ENCODE data around the gene MGMT. TPM values are rescaled to one million over a fixed set of nuclear protein-coding genes. Genes with fewer than 3 reads are reported as not detected.

MGMT gene
- polyA plus RNA-seq, 3 donors, result 9.5 to 23.5 (median 17.5) TPM

- DNase-seq, result no peak
- Histone ChIP-seq H3K36me3 (replicated peaks in 1 of 2; ENCODE audit: control insufficient read depth in 1 of 2, insufficient read depth in 2 of 2, low read length in 2 of 2) (no peaks in the 10 kb centered on the region), H3K4me2 (replicated peaks; ENCODE audit: extremely low read depth, low read length, poor library complexity, severe bottlenecking) (no peak overlapping the region), H2AFZ (ENCODE audit: insufficient read depth, low read depth, low read length, poor library complexity, severe bottlenecking) (no peak overlapping the region), H3K9ac (ENCODE audit: insufficient read depth, low read length, poor library complexity, severe bottlenecking) (no peak overlapping the region), H3K4me1 (ENCODE audit: control insufficient read depth in 1 of 2, insufficient read depth in 2 of 2, low read length in 2 of 2) (no peaks in the 10 kb centered on the region), H3K4me3 (replicated peaks in 1 of 3; ENCODE audit: low read depth in 2 of 3, low read length in 3 of 3) (no peak overlapping the region), H3K9me3 (replicated peaks in 1 of 2; ENCODE audit: control insufficient read depth in 1 of 2, insufficient read depth in 1 of 2, low read length in 2 of 2) (peaks cover 8 to 34% of the 10 kb centered on the region in 2 donors), H3K27ac (ENCODE audit: low read depth in 1 of 2, low read length in 2 of 2) (no peak overlapping the region), H4K20me1 (ENCODE audit: insufficient read depth, low read length) (no peaks in the 10 kb centered on the region), H3K79me2 (ENCODE audit: insufficient read depth, low read length) (no peaks in the 10 kb centered on the region), H3K27me3 (ENCODE audit: control insufficient read depth in 2 of 2, insufficient read depth in 2 of 2, low read length in 2 of 2) (no peaks in the 10 kb centered on the region)
- intact Hi-C loops (cut with micrococcal nuclease), result no loop called here
- H3K27me3 Mint-ChIP-seq (ENCODE audit: low read depth in 3 of 3), result peaks cover 0 to 6% (median 4%) of the 10 kb centered on the region in 3 donors
- H3K9me3 Mint-ChIP-seq, result peaks cover 2 to 30% (median 22%) of the 10 kb centered on the region in 7 donors
- TF ChIP-seq CTCF (IDR thresholded peaks at IDR 0.05), result no peak
- WGBS (ENCODE audit: insufficient coverage), result 76% methylated on average over 7 of the region's 7 CpGs
- no peaks in the 10 kb centered on the region for H3K36me3 Mint-ChIP-seq
- H3K4me1 Mint-ChIP-seq, result no peaks in the 10 kb centered on the region
- no peak overlapping the region for H3K27ac Mint-ChIP-seq
- H3K4me3 Mint-ChIP-seq, result no peak overlapping the region
Observed at GRCh38 chr10:129792141-129792540, 325.1 kb downstream of the MGMT start.

DNA sequence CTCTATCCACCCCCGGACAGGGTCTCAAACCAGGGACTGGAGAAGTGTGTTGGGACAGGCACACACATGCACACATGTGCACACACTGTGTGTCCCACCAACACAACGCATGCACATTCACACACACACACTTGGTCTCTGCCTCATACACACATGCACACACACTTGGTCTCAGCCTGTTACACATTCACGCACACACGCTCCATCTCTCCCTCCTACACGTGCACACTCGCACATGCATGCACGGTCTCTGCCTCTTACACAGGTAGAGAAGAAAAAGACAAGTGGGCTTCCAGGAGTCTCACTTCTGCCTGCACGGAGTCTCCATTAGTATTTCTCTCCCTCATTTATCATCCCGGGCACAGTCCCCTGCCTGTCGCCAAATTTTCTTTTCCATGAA lies 325.8 kb downstream of the MGMT start:
- Mint-ChIP-seq H3K4me3 (no peak overlapping the region), H3K9me3 (peaks cover 2 to 28% (median 18%) of the 10 kb centered on the region in 7 donors), H3K27ac (no peak overlapping the region), H3K27me3 (ENCODE audit: low read depth in 3 of 3) (peaks cover 0 to 7% (median 4%) of the 10 kb centered on the region in 3 donors), H3K36me3 (no peaks in the 10 kb centered on the region), H3K4me1 (no peaks in the 10 kb centered on the region)
- H3K36me3 ChIP-seq (replicated peaks in 1 of 2; ENCODE audit: control insufficient read depth in 1 of 2, insufficient read depth in 2 of 2, low read length in 2 of 2), result no peaks in the 10 kb centered on the region
- H3K27me3 ChIP-seq (ENCODE audit: control insufficient read depth in 2 of 2, insufficient read depth in 2 of 2, low read length in 2 of 2), result no peaks in the 10 kb centered on the region
- no peaks in the 10 kb centered on the region for H3K79me2 ChIP-seq (ENCODE audit: insufficient read depth, low read length)
- H3K9ac ChIP-seq (ENCODE audit: insufficient read depth, low read length, poor library complexity, severe bottlenecking), result no peak overlapping the region
- no peak overlapping the region for H3K4me2 ChIP-seq (replicated peaks; ENCODE audit: extremely low read depth, low read length, poor library complexity, severe bottlenecking)
- no peak overlapping the region for H2AFZ ChIP-seq (ENCODE audit: insufficient read depth, low read depth, low read length, poor library complexity, severe bottlenecking)
- no peak for TF ChIP-seq CTCF (IDR thresholded peaks at IDR 0.05)
- intact Hi-C loops (cut with micrococcal nuclease), result no loop called here
- no peak overlapping the region for H3K4me3 ChIP-seq (replicated peaks in 1 of 3; ENCODE audit: low read depth in 2 of 3, low read length in 3 of 3)
- no peak overlapping the region for H3K27ac ChIP-seq (ENCODE audit: low read depth in 1 of 2, low read length in 2 of 2)
- no peak for DNase-seq
- peaks cover 8 to 34% of the 10 kb centered on the region in 2 donors for H3K9me3 ChIP-seq (replicated peaks in 1 of 2; ENCODE audit: control insufficient read depth in 1 of 2, insufficient read depth in 1 of 2, low read length in 2 of 2)
- H3K4me1 ChIP-seq (ENCODE audit: control insufficient read depth in 1 of 2, insufficient read depth in 2 of 2, low read length in 2 of 2), result no peaks in the 10 kb centered on the region
- no peaks in the 10 kb centered on the region for H4K20me1 ChIP-seq (ENCODE audit: insufficient read depth, low read length)
- WGBS (ENCODE audit: insufficient coverage), result 98% methylated on average over 8 of the region's 10 CpGs

Measured in CD14-positive monocyte (primary cell).